Activated T-helper 17 cell treated with anti-CD3 and anti-CD28 coated beads, Interleukin-2, amount 50 U/mL, for 72 hours (primary cell): ENCODE measurements around the gene KAT7. TPM values are rescaled to one million over a fixed set of nuclear protein-coding genes. Genes with fewer than 3 reads are reported as not detected.
A peak's percentile ranks its signal among the peaks of the same experiment; 100 is the strongest.

Source experiments
- ATAC-seq: fragments of 150-1000 bp; cut with Tn5 transposase; replicated peaks from 2 replicates; pipeline ENCODE4 v1.10.0; 2021; ENCODE audit warnings: mild to moderate bottlenecking, moderate library complexity
- H3K27ac Mint-ChIP-seq: one replicate; pipeline ENCODE4 v1.8.0; 2022; ENCODE audit warnings: mixed read lengths
- H3K27me3 Mint-ChIP-seq: one replicate; pipeline ENCODE4 v1.8.0; 2022; ENCODE audit warnings: mixed read lengths
- H3K36me3 Mint-ChIP-seq: one replicate; pipeline ENCODE4 v1.8.0; 2022; ENCODE audit warnings: low read depth, mild to moderate bottlenecking, mixed read lengths
- H3K4me1 Mint-ChIP-seq: one replicate; pipeline ENCODE4 v1.8.0; 2022; ENCODE audit warnings: mixed read lengths
- H3K4me3 Mint-ChIP-seq: one replicate; pipeline ENCODE4 v1.8.0; 2022; ENCODE audit warnings: mild to moderate bottlenecking, mixed read lengths
- H3K9me3 Mint-ChIP-seq: one replicate; pipeline ENCODE4 v1.8.0; 2022; ENCODE audit warnings: mixed read lengths
- total RNA-seq, 2 donors: library from RNA; stranded (reverse); gene quantifications; one replicate each; pipeline ENCODE4 v1.2.3, GENCODE V29; 2022

Gene KAT7
- total RNA-seq, 2 donors from 2014 or later = 66.4 to 86.4 TPM

- Mint-ChIP-seq H3K27me3 (no peaks in the 10 kb centered on the region), H3K9me3 (no peaks in the 10 kb centered on the region), H3K4me3 (peak overlapping the region; percentile 80), H3K36me3 (peaks cover 4% of the 10 kb centered on the region), H3K27ac (peak overlapping the region; percentile 89), H3K4me1 (peaks cover 8% of the 10 kb centered on the region)
- ATAC-seq = peak; percentile 37
These were observed 62.4 kb downstream of the KAT7 start for GRCh38 chr17:49850772-49851386.

GRCh38 chr17:49851387-49852291, 63.2 kb downstream of the KAT7 start:
- Mint-ChIP-seq H3K9me3 (no peaks in the 10 kb centered on the region), H3K36me3 (peaks cover 4% of the 10 kb centered on the region)

GRCh38 chr17:49853470-49854015, 65.1 kb downstream of the KAT7 start:
- Mint-ChIP-seq H3K27me3 (no peaks in the 10 kb centered on the region), H3K4me3 (no peak overlapping the region), H3K4me1 (peaks cover 8% of the 10 kb centered on the region), H3K9me3 (no peaks in the 10 kb centered on the region), H3K27ac (no peak overlapping the region), H3K36me3 (no peaks in the 10 kb centered on the region)
- ATAC-seq = no peak

More at GRCh38 chr17:49851387-49852291, 63.2 kb downstream of the KAT7 start:
- Mint-ChIP-seq H3K27ac (peak overlapping the region; percentile 89), H3K4me1 (peaks cover 8% of the 10 kb centered on the region), H3K27me3 (no peaks in the 10 kb centered on the region), H3K4me3 (peak overlapping the region; percentile 80)
- ATAC-seq = peak; percentile 73

- Mint-ChIP-seq H3K4me1 (peaks cover 8% of the 10 kb centered on the region), H3K36me3 (no peaks in the 10 kb centered on the region), H3K27ac (no peak overlapping the region), H3K9me3 (no peaks in the 10 kb centered on the region), H3K27me3 (no peaks in the 10 kb centered on the region), H3K4me3 (no peak overlapping the region)
- no peak for ATAC-seq
These were observed 65.6 kb downstream of the KAT7 start for GRCh38 chr17:49854126-49854525.

GRCh38 chr17:49858796-49859195, 70.3 kb downstream of the KAT7 start:
- Mint-ChIP-seq H3K27ac (no peak overlapping the region), H3K4me3 (no peak overlapping the region), H3K36me3 (no peaks in the 10 kb centered on the region), H3K27me3 (peaks cover 5% of the 10 kb centered on the region), H3K9me3 (no peaks in the 10 kb centered on the region), H3K4me1 (peaks cover 6% of the 10 kb centered on the region)
- no peak for ATAC-seq

GRCh38 chr17:49859991-49860953, 71.8 kb downstream of the KAT7 start:
- no peak for ATAC-seq
- peaks cover 6% of the 10 kb centered on the region for H3K4me1 Mint-ChIP-seq
- no peak overlapping the region for H3K27ac Mint-ChIP-seq
- H3K9me3 Mint-ChIP-seq = no peaks in the 10 kb centered on the region
- no peaks in the 10 kb centered on the region for H3K36me3 Mint-ChIP-seq
- no peak overlapping the region for H3K4me3 Mint-ChIP-seq
- peaks cover 5% of the 10 kb centered on the region for H3K27me3 Mint-ChIP-seq

- Mint-ChIP-seq H3K4me1 (peaks cover 6% of the 10 kb centered on the region), H3K36me3 (no peaks in the 10 kb centered on the region), H3K27me3 (peaks cover 5% of the 10 kb centered on the region), H3K27ac (no peak overlapping the region), H3K4me3 (no peak overlapping the region), H3K9me3 (no peaks in the 10 kb centered on the region)
- peak; percentile 53 for ATAC-seq
These were observed 72.8 kb downstream of the KAT7 start for GRCh38 chr17:49861150-49861884.

- ATAC-seq = no peak
- Mint-ChIP-seq H3K27ac (no peak overlapping the region), H3K4me3 (no peak overlapping the region), H3K9me3 (no peaks in the 10 kb centered on the region), H3K36me3 (no peaks in the 10 kb centered on the region), H3K27me3 (peaks cover 5% of the 10 kb centered on the region), H3K4me1 (peaks cover 6% of the 10 kb centered on the region)
These were observed 74.4 kb downstream of the KAT7 start for GRCh38 chr17:49862781-49863331.

- Mint-ChIP-seq H3K4me3 (no peak overlapping the region), H3K4me1 (peaks cover 3% of the 10 kb centered on the region), H3K27me3 (peaks cover 6% of the 10 kb centered on the region), H3K27ac (no peak overlapping the region), H3K36me3 (no peaks in the 10 kb centered on the region), H3K9me3 (no peaks in the 10 kb centered on the region)
- no peak for ATAC-seq
These were observed 77.5 kb downstream of the KAT7 start for GRCh38 chr17:49866019-49866380.

GRCh38 chr17:49866882-49867413, 78.5 kb downstream of the KAT7 start:
- H3K27ac Mint-ChIP-seq = no peak overlapping the region
- no peaks in the 10 kb centered on the region for H3K4me1 Mint-ChIP-seq
- ATAC-seq = no peak
- no peaks in the 10 kb centered on the region for H3K36me3 Mint-ChIP-seq
- no peak overlapping the region for H3K4me3 Mint-ChIP-seq
- H3K9me3 Mint-ChIP-seq = no peaks in the 10 kb centered on the region
- H3K27me3 Mint-ChIP-seq = peaks cover 3% of the 10 kb centered on the region

GRCh38 chr17:49869038-49869374, 80.5 kb downstream of the KAT7 start:
- Mint-ChIP-seq H3K27ac (no peak overlapping the region), H3K36me3 (no peaks in the 10 kb centered on the region), H3K4me3 (no peak overlapping the region), H3K9me3 (no peaks in the 10 kb centered on the region), H3K4me1 (no peaks in the 10 kb centered on the region), H3K27me3 (peaks cover 3% of the 10 kb centered on the region)
- no peak for ATAC-seq

- Mint-ChIP-seq H3K36me3 (no peaks in the 10 kb centered on the region), H3K4me1 (no peaks in the 10 kb centered on the region), H3K27me3 (peaks cover 3% of the 10 kb centered on the region), H3K9me3 (no peaks in the 10 kb centered on the region), H3K27ac (no peak overlapping the region), H3K4me3 (no peak overlapping the region)
- no peak for ATAC-seq
These were observed 81.8 kb downstream of the KAT7 start for GRCh38 chr17:49870298-49870697.

GRCh38 chr17:49871211-49871610, 82.7 kb downstream of the KAT7 start:
- peaks cover 6% of the 10 kb centered on the region for H3K27me3 Mint-ChIP-seq
- no peak for ATAC-seq
- no peaks in the 10 kb centered on the region for H3K9me3 Mint-ChIP-seq
- no peak overlapping the region for H3K27ac Mint-ChIP-seq
- H3K4me1 Mint-ChIP-seq = no peaks in the 10 kb centered on the region
- no peaks in the 10 kb centered on the region for H3K36me3 Mint-ChIP-seq
- no peak overlapping the region for H3K4me3 Mint-ChIP-seq
